ENCODE results near the gene PMPCA. TPM values are rescaled to one million over a fixed set of nuclear protein-coding genes. Genes with fewer than 3 reads are reported as not detected.

PMPCA gene
- total RNA-seq, 4 donors from 2014 or later: 28.8 to 48.2 (median 39.0) TPM

GRCh38 chr9:136377341-136378169 is 32.9 kb upstream of the PMPCA start:
- Histone ChIP-seq H3K9me3 (no peaks in the 10 kb centered on the region), H3K27ac (no peak overlapping the region), H3K27me3 (no peaks in the 10 kb centered on the region), H3K4me1 (peaks cover 4 to 13% of the 10 kb centered on the region in 2 donors), H3K36me3 (peaks cover 18 to 22% of the 10 kb centered on the region in 2 donors), H3K4me3 (replicated peaks in 1 of 3) (no peak overlapping the region)
- 83% methylated on average over 3 to 7 of the region's 32 CpGs for WGBS, 2 donors
- intact Hi-C loops (cut with DNase I): no loop called here
- no peak for TF ChIP-seq POLR2A (IDR thresholded peaks at IDR 0.05)
- no peak for DNase-seq

- no peak for TF ChIP-seq POLR2A (IDR thresholded peaks at IDR 0.05)
- no peak for TF ChIP-seq CTCF (IDR thresholded peaks at IDR 0.05)
- Histone ChIP-seq H3K36me3 (peaks cover 27 to 28% of the 10 kb centered on the region in 2 donors), H3K27ac (no peak overlapping the region), H3K4me3 (replicated peaks in 1 of 3) (no peak overlapping the region), H3K4me1 (peaks cover 0 to 4% of the 10 kb centered on the region in 2 donors), H3K9me3 (no peaks in the 10 kb centered on the region), H3K27me3 (no peaks in the 10 kb centered on the region)
- 72 to 89% methylated on average over 12 to 21 of the region's 28 CpGs for WGBS, 2 donors
- intact Hi-C loops (cut with DNase I): no loop called here
- DNase-seq: no peak
Observed at GRCh38 chr9:136378170-136379002, 32.1 kb upstream of the PMPCA start.

GRCh38 chr9:136379003-136379287 is 31.5 kb upstream of the PMPCA start:
- H3K27me3 ChIP-seq: no peaks in the 10 kb centered on the region
- no peak overlapping the region for H3K4me3 ChIP-seq (replicated peaks in 1 of 3)
- intact Hi-C loops (cut with DNase I): no loop called here
- H3K36me3 ChIP-seq: peaks cover 29% of the 10 kb centered on the region in 2 donors
- DNase-seq: no peak
- TF ChIP-seq POLR2A (IDR thresholded peaks at IDR 0.05) (no peak), CTCF (IDR thresholded peaks at IDR 0.05) (no peak)
- H3K27ac ChIP-seq: no peak overlapping the region
- no peaks in the 10 kb centered on the region for H3K9me3 ChIP-seq
- WGBS, 2 donors: 84 to 98% methylated on average over 9 to 17 of the region's 18 CpGs
- no peaks in the 10 kb centered on the region for H3K4me1 ChIP-seq

DNA sequence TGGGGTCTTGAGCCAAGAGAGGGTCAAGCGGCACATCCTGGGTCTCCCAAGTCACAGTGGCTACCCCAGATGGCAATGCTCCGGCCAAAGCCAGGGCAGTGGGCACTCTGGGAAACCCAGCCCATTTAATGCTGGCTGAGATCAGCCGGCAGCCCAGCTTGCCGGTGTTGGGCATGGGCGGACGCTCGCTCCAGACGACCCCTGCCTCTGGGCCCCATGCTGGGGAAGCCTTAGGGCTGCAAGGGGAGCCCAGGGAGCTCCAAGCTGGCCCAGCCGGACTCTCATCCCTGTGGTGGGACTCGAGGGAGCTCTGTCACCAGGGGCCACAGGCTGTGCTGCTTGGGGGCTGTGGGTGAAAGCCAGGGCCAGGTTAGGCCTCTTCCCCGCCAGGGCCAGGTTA is 31.1 kb upstream of the PMPCA start:
- Histone ChIP-seq H3K4me1 (no peaks in the 10 kb centered on the region), H3K27ac (no peak overlapping the region), H3K36me3 (peaks cover 29 to 32% of the 10 kb centered on the region in 2 donors), H3K27me3 (no peaks in the 10 kb centered on the region), H3K9me3 (no peaks in the 10 kb centered on the region), H3K4me3 (replicated peaks in 1 of 3) (no peak overlapping the region)
- intact Hi-C loops (cut with DNase I): no loop called here
- 84 to 94% methylated on average over 3 to 4 of the region's 11 CpGs for WGBS, 2 donors
- TF ChIP-seq CTCF (IDR thresholded peaks at IDR 0.05): no peak
- DNase-seq: no peak

DNA sequence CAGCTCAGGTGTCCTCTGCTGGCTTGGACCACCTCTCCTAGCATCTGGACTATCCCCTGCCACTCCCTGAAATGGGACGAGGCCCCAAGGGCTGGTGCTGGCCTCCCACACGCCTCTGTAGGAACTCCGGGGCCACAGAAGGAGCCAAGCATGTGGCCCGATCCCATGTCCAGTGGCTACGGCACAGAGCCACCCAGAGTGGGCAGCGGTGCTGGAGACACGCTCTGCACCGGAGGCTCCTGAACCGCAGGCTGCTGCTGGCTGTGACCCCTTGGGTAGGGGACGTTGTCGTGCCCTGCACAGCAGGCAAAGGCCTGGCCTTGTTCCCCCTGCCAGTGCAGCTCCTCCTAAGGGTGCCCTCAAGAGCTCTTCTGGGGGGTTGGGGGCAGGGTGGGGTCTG is 30.6 kb upstream of the PMPCA start:
- WGBS, 2 donors: 88% methylated on average over 11 of the region's 11 CpGs; no CpG with 5 or more reads in 1 of the 2 donors
- intact Hi-C loops (cut with DNase I): no loop called here
- Histone ChIP-seq H3K9me3 (no peaks in the 10 kb centered on the region), H3K36me3 (peaks cover 29 to 36% of the 10 kb centered on the region in 2 donors), H3K4me1 (no peaks in the 10 kb centered on the region), H3K4me3 (replicated peaks in 1 of 3) (no peak overlapping the region), H3K27ac (no peak overlapping the region), H3K27me3 (no peaks in the 10 kb centered on the region)
- no peak for DNase-seq
- TF ChIP-seq CTCF (IDR thresholded peaks at IDR 0.05): no peak
- TF ChIP-seq POLR2A (IDR thresholded peaks at IDR 0.05): no peak
